GM18526 (cell line): ENCODE results near the gene LRP1B.

Source experiments
- POLR2A ChIP-seq: IDR thresholded peaks from 3 replicates; pipeline ENCODE4 v1.6.1; 2011; ENCODE audit not compliant: insufficient read length; ENCODE audit errors: extremely low read depth

The LRP1B gene

DNA sequence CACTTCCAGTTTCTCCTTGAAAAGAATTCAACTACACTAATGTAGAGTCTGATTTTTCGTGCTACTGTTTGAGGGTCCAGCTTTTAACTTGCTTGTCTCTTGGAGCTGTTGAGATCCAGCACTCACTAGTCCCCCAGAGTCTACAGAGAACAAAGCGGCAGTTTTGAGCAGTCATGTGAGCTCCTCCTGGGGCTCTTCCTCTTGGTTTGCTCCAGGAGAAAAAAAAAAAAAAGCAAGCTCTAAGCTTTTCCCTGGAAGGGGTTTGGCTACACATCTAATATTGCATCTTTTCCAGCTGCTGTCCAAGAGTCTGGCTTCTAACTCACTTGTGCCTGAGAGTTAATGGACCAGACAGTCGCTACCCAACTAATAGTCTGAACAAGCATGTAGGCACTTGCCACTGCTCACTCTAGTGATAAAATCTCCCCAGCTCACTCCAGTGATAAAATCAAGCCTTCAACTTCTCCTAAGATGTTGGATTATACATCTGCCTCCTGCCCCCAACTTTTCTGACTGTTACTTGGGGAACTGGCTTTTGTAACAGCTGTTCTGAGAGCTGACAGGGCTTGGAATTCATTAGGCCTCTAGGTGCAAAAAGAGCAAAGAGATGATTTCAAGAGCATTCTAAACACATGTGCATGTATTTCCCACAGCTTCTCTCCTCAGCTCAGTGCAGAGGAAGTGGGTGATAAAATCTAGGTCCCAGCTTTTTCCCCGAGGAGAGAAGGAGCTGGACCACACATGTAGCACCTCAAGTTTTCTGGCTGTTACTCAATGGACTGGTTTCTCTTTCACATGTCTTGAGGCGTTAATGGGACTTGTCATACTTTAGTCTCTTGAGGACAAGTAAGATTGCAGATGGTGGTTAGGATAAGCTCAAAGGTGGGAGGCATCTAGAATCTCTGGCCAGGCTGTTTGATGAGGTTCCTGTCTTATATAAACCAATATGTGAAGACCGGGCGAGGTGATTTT is 750.5 kb downstream of the LRP1B start:
- no peak for TF ChIP-seq POLR2A

- TF ChIP-seq POLR2A: no peak
Observed at GRCh38 chr2:141364821-141365220, 766.0 kb downstream of the LRP1B start.

- TF ChIP-seq POLR2A: no peak
Observed at GRCh38 chr2:141362311-141362710, 768.5 kb downstream of the LRP1B start.

GRCh38 chr2:141348481-141348880 is 782.3 kb downstream of the LRP1B start:
- TF ChIP-seq POLR2A: no peak

- no peak for TF ChIP-seq POLR2A
Observed at GRCh38 chr2:141341444-141341843, 789.4 kb downstream of the LRP1B start.

DNA sequence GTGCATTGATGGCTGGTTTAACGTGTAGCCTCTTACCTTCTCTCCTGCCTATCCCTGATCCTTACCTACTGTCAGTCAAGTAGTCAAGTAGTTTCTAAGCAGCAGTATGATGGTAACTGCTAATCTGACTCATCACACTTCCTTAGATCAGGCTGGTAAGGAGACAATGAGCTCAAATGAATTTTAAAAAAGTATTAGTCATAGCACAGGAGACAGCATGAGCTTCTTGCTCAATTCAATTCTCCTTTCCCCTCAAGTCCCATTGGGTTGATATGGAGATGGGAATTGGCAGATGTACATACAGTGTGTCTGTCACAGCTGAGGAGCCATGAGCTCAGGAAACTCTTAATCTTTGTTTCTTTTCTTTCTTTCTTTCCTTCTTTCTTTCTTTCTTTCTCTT is 799.7 kb downstream of the LRP1B start:
- TF ChIP-seq POLR2A: no peak

DNA sequence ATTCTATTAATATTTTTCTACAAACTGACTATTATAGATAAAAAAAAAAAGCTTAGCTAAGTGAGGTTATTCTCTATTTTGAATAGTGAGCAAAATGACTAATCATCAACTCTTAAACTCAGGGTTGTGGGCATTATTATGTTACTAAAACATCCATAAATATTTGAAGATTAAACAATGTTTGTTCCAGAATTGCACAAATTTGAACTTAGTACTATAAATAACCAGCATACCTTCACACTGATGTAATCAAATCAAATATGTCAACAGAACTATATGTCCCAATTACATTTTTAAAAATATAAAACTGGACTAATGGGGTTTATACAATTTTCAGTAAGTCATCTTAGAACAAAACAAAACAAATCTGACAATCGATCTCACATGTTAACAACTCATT is 800.9 kb downstream of the LRP1B start:
- TF ChIP-seq POLR2A: no peak

DNA sequence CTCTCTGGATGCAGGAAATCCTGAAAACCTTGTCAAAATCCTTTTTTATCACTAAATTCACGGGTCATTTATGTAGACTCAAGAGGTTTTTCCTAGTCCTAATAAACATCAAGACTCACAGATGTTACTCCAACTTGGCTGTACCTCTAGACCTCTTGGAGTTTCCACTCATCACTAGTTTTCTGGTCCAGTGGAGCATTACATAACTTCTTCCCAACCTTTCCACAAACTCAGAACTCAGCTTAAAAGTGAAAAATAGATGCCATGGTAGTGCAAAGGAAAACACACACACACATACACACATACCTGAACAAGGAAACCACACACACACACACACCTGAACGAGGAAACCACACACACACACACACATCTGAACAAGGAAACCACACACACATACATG is 807.2 kb downstream of the LRP1B start:
- TF ChIP-seq POLR2A: no peak

DNA sequence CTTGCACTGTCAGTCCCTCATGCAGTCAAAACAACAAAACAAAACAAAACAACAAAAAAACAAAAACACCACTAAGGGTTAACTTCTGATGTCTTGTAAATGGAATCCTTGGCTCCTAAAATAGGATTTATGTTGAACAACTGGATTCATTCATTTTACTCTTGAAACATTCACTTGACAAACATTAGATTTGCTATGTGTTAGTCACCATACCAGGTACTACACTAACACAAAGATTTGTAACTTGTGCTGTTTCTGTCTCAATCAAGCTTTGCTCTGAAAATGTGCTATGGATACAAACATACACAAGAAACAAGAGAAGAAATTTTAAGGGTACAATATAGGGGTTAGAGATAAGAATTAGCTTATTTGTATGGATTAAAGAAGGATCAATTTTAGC is 812.8 kb downstream of the LRP1B start:
- TF ChIP-seq POLR2A: no peak

DNA sequence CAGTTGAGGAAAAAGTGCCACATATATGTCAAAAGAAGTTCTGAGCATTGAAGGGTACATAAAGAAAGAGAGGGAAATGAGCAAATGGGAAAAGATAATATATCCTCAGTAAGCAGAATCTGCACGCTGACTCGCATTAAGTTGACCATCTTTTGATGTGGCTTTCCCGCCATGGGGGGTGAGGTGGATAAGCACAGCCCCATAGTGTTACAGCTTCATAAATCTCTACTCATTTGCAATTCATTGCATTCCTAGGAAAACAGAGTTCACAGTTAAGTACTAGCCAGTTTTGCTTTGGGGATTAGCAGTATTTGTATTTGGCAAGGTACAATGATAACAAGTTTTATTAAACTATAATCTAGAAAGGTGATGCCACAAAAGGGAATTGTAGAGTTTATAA is 814.2 kb downstream of the LRP1B start:
- TF ChIP-seq POLR2A: no peak

GRCh38 chr2:141316103-141316502 is 814.7 kb downstream of the LRP1B start:
- TF ChIP-seq POLR2A: no peak

DNA sequence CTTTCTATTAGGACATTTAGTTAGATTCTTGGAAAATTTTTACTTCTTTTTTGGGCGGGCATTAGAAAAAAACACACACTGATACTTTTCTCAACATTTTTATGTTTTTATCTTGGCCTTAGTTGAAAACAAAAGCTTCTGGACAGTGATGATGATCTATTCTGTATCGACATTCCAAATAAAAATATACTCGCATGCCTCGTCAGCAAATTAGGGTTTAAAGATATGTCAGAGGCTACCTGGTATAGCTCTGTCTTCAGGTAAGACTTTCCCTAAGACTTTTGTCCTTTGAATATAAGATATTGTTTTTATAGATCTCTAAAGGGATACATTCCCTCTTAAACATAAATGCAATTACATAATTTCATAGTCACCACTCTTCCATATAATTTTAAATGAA is 816.8 kb downstream of the LRP1B start:
- TF ChIP-seq POLR2A: no peak

- TF ChIP-seq POLR2A: no peak
Observed at GRCh38 chr2:141311430-141311829, 819.4 kb downstream of the LRP1B start.

GRCh38 chr2:141306368-141306767 is 824.4 kb downstream of the LRP1B start:
- no peak for TF ChIP-seq POLR2A

GRCh38 chr2:141301551-141301950 is 829.3 kb downstream of the LRP1B start:
- TF ChIP-seq POLR2A: no peak

DNA sequence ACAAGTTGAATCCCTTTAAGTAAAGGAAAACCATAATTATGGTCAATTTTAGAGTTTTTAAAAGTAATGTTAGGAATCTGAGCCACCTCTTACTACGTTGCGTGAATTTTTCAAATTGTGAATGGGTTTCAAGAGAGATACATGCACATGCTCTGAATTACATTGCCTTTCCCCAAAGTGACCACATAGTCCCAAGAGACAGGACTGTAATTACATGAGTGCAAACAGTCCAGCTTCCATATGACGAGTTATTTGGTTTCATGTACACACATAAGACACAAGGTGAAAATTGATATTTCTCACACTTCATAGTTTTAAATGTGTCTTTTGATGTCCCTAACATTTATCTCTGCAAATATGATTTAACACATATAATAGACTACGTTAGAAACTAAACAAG is 850.8 kb downstream of the LRP1B start:
- no peak for TF ChIP-seq POLR2A

DNA sequence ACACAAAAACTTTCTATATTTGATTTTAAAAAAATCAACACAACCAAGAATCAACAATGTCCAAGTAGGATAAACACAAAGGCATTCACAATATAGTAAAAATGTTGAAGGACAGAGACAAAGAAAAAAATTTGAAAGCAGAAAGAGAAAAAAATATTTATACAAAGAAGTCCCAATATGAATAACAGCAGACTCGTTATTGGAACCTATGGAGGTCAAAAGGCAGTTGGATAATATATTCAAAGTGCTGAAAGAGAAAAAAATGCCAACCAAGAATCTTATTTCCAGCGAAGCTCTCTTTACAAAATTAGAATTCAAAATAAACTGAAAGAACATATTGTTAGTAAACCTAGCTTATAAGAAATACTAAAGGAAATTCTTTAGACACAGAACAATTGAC is 859.5 kb downstream of the LRP1B start:
- TF ChIP-seq POLR2A: no peak
